AG09319 (cell line): ENCODE results near the gene CEP112.
"Not testable (repeated sequence)": the region's sequence is repeated elsewhere in the genome, so short reads cannot be mapped to it uniquely, and the experiment has no call there.

Experiments
- DNase-seq: peaks from one replicate; pipeline ENCODE4 v3.0.0-alpha.2; 2010; ENCODE audit warnings: low read depth; ENCODE audit errors: extremely low read depth
- TF ChIP-seq, protein P1 (sequence below): IDR thresholded peaks from 2 replicates; pipeline ENCODE4 v1.5.1; 2011; ENCODE audit warnings: low read depth, mild to moderate bottlenecking, inconsistent platforms, low read length, moderate library complexity

The CEP112 gene

DNA sequence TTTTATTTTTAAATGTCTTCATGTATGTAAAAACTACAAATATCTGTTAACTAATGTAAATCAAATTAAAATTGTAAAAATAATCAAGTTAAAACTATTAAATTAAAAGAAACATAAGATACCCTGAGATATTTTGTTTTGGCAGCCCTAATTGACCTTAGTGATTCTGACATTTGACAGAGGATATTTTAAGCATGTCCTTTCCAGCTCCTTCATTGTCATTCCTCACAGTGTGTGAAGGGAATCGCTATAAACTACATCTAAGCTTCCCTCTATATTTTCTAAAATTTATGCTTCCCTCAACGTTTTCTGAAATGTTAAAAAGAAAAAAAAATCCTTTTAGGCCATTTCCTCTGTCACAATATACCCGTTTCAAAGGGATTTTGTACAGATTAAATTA is 20.2 kb downstream of the CEP112 start:
- DNase-seq: no peak
- TF ChIP-seq, protein P1, sequence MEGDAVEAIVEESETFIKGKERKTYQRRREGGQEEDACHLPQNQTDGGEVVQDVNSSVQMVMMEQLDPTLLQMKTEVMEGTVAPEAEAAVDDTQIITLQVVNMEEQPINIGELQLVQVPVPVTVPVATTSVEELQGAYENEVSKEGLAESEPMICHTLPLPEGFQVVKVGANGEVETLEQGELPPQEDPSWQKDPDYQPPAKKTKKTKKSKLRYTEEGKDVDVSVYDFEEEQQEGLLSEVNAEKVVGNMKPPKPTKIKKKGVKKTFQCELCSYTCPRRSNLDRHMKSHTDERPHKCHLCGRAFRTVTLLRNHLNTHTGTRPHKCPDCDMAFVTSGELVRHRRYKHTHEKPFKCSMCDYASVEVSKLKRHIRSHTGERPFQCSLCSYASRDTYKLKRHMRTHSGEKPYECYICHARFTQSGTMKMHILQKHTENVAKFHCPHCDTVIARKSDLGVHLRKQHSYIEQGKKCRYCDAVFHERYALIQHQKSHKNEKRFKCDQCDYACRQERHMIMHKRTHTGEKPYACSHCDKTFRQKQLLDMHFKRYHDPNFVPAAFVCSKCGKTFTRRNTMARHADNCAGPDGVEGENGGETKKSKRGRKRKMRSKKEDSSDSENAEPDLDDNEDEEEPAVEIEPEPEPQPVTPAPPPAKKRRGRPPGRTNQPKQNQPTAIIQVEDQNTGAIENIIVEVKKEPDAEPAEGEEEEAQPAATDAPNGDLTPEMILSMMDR: no peak

- TF ChIP-seq, protein P1: no peak
- no peak for DNase-seq
These were observed 20.8 kb downstream of the CEP112 start for GRCh38 chr17:66171172-66171571.

GRCh38 chr17:66169839-66170238 is 22.1 kb downstream of the CEP112 start:
- TF ChIP-seq, protein P1: no peak
- no peak for DNase-seq

- TF ChIP-seq, protein P1: no peak
These were observed 24.6 kb downstream of the CEP112 start for GRCh38 chr17:66167189-66167815.

GRCh38 chr17:66165537-66166123 is 26.3 kb downstream of the CEP112 start:
- DNase-seq: peak; percentile 31
- TF ChIP-seq, protein P1: peak; percentile 60

More at GRCh38 chr17:66167189-66167815, 24.6 kb downstream of the CEP112 start:
- DNase-seq: no peak

DNA sequence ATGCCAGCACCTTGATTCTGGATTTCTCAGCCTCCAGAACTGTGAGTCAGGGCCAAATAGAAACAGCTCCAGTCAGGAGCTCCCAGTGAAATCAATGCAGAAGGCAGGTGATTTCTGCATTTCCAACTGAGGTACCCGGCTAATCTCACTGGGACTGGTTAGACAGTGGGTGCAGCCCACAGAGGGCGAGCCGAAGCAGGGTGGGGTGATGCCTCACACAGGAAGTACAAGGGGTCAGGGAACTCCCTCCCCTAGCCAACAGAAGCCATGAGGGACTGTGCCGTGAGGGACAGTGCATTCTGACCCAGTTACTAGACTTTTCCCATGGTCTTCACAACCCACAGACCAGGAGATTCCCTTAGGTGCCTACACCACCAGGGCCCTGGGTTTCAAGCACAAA is 36.9 kb downstream of the CEP112 start:
- DNase-seq: not testable (repeated sequence)

GRCh38 chr17:66152756-66153155 is 39.2 kb downstream of the CEP112 start:
- TF ChIP-seq, protein P1: no peak
- no peak for DNase-seq

DNA sequence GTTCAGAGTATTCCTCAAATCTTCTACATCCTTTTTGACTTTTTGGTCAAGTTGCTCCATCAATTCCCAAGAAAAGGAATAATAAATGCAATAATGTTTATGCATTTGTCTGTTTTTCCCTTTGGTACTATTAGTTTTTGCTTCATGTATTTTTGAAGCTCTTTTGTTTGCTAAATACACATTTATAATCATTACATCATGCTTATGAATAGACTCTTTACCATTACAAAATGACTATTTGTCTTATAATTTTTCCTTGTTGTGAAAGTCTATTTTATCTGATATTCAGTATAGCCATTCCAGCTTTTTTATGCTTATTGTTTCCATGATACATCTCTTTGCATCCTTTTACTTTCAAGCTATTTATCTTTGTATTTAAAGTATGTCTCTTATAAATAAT is 41.2 kb downstream of the CEP112 start:
- TF ChIP-seq, protein P1: no peak
- DNase-seq: no peak
